Thyroid gland (tissue), 4 donors: ENCODE measurements around the gene HTR3E.

Experiments used
- CTCF ChIP-seq, 6 experiments: fragments of 200-600 bp in 3 of 6; fragments of 450-650 bp in 3 of 6; sonication (generic) in 3 of 6; IDR thresholded peaks; one replicate each; pipeline ENCODE4 v1.5.1; 2016 to 2019; ENCODE audit warnings: antibody characterized with exemption in 6 of 6, mild to moderate bottlenecking in 2 of 6, inconsistent platforms in 1 of 6, moderate library complexity in 1 of 6
- POLR2A ChIP-seq, 2 donors: fragments of 450-650 bp; IDR thresholded peaks; one replicate each; pipeline ENCODE4 v1.6.1; 2017; ENCODE audit warnings: antibody characterized with exemption in 2 of 2, mild to moderate bottlenecking in 2 of 2, moderate library complexity in 1 of 2

- TF ChIP-seq POLR2A (IDR thresholded peaks at IDR 0.05) (no peak), CTCF (IDR thresholded peaks at IDR 0.05) (no peak)
Measured at GRCh38 chr3:184067573-184068055, 29.2 kb upstream of the HTR3E start.
